HFFc6 (cell line): ENCODE results near the gene JARID2. TPM values are rescaled to one million over a fixed set of nuclear protein-coding genes. Genes with fewer than 3 reads are reported as not detected.

Source experiments
- DNase-seq: peaks from one replicate; pipeline ENCODE4 v3.0.0-alpha.2; 2018
- H3K27ac Mint-ChIP-seq: 2 replicates; pipeline ENCODE4 v1.8.0; 2020; ENCODE audit warnings: mild to moderate bottlenecking, mixed read lengths
- H3K27me3 Mint-ChIP-seq: 2 replicates; pipeline ENCODE4 v1.8.0; 2021; ENCODE audit warnings: mild to moderate bottlenecking, moderate library complexity, mixed read lengths; ENCODE audit not compliant: insufficient read depth
- H3K36me3 Mint-ChIP-seq: 2 replicates; pipeline ENCODE4 v1.8.0; 2021; ENCODE audit warnings: low read depth, mixed read lengths
- H3K4me1 Mint-ChIP-seq: 2 replicates; pipeline ENCODE4 v1.8.0; 2020; ENCODE audit warnings: low read depth, mixed read lengths
- H3K4me3 Mint-ChIP-seq: 2 replicates; pipeline ENCODE4 v1.8.0; 2020; ENCODE audit warnings: mild to moderate bottlenecking, moderate library complexity, mixed read lengths
- H3K9me3 Mint-ChIP-seq: 2 replicates; pipeline ENCODE4 v1.8.0; 2020; ENCODE audit warnings: mild to moderate bottlenecking, mixed read lengths
- CTCF ChIP-seq: fragments of 200-600 bp; sonication (generic); IDR thresholded peaks from 2 replicates; pipeline ENCODE4 v1.5.0; 2021; ENCODE audit warnings: antibody characterized with exemption, mild to moderate bottlenecking
- total RNA-seq, 6 experiments: library from RNA; stranded (reverse); fragmentation: NEBNext Ultra II Directional; extraction: Animal tissue kit (Norgen Biotek cat#: 25700); gene quantifications; 2 replicates in 1 of 6; 3 replicates in 5 of 6; pipeline ENCODE4 v1.2.3, GENCODE V29; 2021

Gene JARID2
- total RNA-seq, 6 experiments from 2014 or later: 8.3 to 10.1 (median 9.5) TPM

DNA sequence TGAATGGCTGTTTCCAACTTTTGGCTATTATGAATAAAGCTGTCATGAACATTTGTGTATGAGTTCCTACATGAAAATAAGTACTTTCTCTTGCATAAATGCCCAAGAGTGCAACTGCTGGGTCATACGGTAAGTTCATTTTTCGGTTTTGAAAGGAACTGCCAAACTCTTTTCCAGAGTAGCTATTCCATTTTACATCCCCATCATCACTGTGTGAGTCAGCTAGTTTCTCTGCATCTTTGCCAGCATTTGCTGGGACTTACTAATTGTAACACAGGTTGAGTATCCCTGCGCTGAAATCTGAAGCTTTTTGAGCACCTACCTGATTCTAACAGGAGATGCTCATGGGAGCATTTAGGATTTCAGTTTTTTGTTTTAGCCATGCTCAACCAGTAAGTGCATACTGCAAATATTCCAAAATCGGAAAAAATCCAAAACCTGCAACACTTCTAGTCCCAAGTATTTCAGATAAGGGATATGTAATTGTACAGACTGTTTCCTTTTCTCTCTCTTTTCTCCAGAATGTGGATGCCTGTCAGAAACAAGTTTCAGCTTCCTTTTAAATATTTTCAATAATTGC lies 298.5 kb downstream of the JARID2 start:
- Mint-ChIP-seq H3K27ac (no peak overlapping the region), H3K27me3 (no peaks in the 10 kb centered on the region), H3K4me1 (no peaks in the 10 kb centered on the region), H3K36me3 (peaks cover 5% of the 10 kb centered on the region; the same call in 1 of the 2 replicates), H3K9me3 (no peaks in the 10 kb centered on the region), H3K4me3 (no peak overlapping the region)
- TF ChIP-seq CTCF: no peak
- no peak for DNase-seq

GRCh38 chr6:15546591-15546990 lies 300.7 kb downstream of the JARID2 start:
- no peak for DNase-seq
- Mint-ChIP-seq H3K4me1 (peaks cover under 1% of the 10 kb centered on the region; the same call in 1 of the 2 replicates), H3K9me3 (no peaks in the 10 kb centered on the region)

GRCh38 chr6:15547400-15547799 lies 301.5 kb downstream of the JARID2 start:
- DNase-seq: no peak
- Mint-ChIP-seq H3K36me3 (peaks cover 5% of the 10 kb centered on the region; the same call in 1 of the 2 replicates), H3K27me3 (no peaks in the 10 kb centered on the region), H3K9me3 (no peaks in the 10 kb centered on the region), H3K4me1 (peaks cover 5% of the 10 kb centered on the region; the same call in 1 of the 2 replicates), H3K4me3 (no peak overlapping the region), H3K27ac (no peak overlapping the region)
- no peak for TF ChIP-seq CTCF

More at GRCh38 chr6:15546591-15546990, 300.7 kb downstream of the JARID2 start:
- H3K27me3 Mint-ChIP-seq: no peaks in the 10 kb centered on the region
- no peak overlapping the region for H3K27ac Mint-ChIP-seq
- TF ChIP-seq CTCF: no peak
- H3K4me3 Mint-ChIP-seq: no peak overlapping the region
- H3K36me3 Mint-ChIP-seq: peaks cover 5% of the 10 kb centered on the region; the same call in 1 of the 2 replicates

GRCh38 chr6:15549371-15549770 lies 303.5 kb downstream of the JARID2 start:
- Mint-ChIP-seq H3K9me3 (no peaks in the 10 kb centered on the region), H3K27ac (no peak overlapping the region), H3K4me3 (no peak overlapping the region), H3K27me3 (no peaks in the 10 kb centered on the region), H3K36me3 (no peaks in the 10 kb centered on the region; the same call in 1 of the 2 replicates), H3K4me1 (peaks cover 5% of the 10 kb centered on the region; the same call in 1 of the 2 replicates)
- DNase-seq: no peak
- no peak for TF ChIP-seq CTCF

GRCh38 chr6:15550546-15551123 lies 304.8 kb downstream of the JARID2 start:
- Mint-ChIP-seq H3K9me3 (no peaks in the 10 kb centered on the region), H3K4me1 (peaks cover 12% of the 10 kb centered on the region), H3K36me3 (no peaks in the 10 kb centered on the region), H3K4me3 (no peak overlapping the region), H3K27ac (no peak overlapping the region), H3K27me3 (no peaks in the 10 kb centered on the region)
- DNase-seq: no peak
- no peak for TF ChIP-seq CTCF
